ENCODE data around the gene LYSMD4. TPM values are rescaled to one million over a fixed set of nuclear protein-coding genes. Genes with fewer than 3 reads are reported as not detected.

Gene LYSMD4
- polyA plus RNA-seq, 1 donor = 6.1 TPM

DNA sequence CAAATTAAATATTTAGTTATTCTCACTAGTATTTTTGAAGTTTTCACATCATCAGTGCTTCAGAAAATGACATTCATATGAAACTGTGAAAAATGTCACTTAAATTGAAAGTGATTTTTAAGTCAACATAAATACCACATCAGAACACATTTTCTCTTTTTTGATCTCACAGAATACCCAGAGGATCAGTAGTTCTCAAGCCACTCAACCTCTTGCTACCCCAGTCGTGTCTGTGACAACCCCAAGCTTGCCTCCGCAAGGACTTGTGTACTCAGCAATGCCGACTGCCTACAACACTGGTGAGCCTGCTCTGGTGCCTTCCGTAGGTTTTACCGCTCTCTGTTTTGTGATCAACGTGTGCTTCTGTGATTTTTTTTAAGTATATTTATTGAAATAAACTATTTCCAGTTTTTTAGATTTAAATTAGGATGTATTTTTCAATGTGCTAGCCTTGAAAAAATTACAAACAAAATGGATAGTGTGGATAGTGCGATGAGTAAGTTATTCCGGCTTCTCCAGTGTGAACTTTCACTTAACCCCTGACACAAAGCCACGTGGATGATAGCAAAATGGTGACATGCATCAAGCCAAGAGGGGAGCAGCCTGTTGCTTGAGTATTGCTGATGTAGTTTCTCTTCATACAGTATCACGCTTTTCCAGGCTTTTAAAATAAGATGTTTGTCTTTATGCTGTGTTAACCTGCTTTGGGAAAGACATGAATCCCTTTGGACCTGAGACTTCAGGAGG is 26.5 kb downstream of the LYSMD4 start:
- DNase-seq (ENCODE audit: low read depth) = no peak

- DNase-seq (ENCODE audit: low read depth) = peak; percentile 85
These were observed 28.8 kb downstream of the LYSMD4 start for GRCh38 chr15:99704444-99704838.

DNA sequence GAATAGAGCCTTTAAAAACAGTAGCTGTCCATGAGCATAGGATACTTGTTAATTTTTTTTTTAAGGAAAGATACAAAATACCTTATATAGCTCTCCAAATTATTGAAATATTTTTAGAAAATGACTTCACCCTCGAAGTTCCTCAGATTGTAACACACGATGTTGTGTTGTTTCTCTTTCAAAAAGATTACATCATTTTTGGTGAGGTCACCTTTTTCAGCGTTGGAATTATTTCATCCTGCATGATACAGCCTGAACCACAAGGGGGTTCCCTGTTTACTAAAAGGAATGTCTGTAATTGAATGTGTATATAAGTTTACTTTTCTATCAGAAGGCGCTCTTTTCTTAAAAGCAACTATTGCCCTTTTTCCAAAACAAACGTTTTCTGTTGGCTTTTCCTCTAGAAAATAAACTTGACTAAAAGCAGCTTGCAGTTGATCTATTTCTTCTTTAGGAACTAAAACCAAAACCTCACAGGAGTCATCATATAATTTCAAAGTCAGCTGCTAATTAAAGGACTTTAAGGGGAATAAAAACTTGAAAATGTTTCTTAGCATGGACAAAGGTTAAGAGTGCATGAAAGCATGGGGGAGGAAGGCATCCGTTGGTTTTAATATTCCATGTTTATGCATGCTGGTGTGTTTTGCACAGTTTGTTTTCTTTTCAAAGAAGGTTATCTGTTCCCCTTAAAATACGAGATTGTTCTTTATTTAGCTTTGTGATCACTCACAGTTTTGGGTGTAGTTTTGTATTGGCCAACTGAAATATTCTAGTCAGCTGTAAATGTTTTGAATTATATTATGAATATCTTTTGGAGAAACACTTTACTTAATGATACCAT is 29.4 kb downstream of the LYSMD4 start:
- DNase-seq (ENCODE audit: low read depth) = no peak

GRCh38 chr15:99702895-99703602 is 30.2 kb downstream of the LYSMD4 start:
- DNase-seq (ENCODE audit: low read depth) = no peak

DNA sequence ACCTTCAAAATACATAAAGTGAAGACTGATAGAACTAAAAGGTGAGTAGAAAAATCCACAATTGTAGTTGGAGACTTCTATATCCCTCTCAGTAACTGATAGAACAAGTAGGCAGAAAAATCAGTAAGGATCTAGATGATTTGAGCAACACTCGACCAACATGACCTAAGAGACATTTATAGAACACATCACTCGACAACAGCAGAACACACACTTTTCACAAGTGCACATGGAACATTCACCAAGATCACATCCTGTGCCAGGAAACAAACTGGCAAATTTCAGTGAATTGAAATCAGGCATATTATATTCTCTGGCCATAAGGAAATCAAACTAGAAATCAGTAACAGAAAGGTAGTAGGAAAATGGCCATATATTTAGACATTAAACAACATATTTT is 37.1 kb downstream of the LYSMD4 start:
- no peak for DNase-seq (ENCODE audit: low read depth)

DNA sequence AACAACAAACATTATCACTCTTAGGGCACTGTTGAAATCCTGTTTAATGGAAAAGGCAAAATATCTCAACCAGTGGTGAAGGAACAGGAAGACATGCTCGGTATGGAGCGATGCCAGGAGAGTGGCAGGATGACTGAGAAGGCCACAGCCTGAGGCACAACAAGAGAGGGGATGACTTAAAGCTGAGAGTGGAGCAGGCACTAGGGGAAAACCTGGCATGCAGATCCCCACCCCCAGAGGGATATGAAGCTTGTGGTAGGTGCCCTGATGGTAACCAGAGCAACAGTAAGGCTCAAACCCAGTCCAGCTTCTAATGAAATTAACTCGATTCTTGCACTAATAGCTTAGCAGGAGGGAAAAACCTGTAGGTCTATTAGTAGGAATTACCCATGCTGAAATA is 40.4 kb downstream of the LYSMD4 start:
- no peak for DNase-seq (ENCODE audit: low read depth)

DNA sequence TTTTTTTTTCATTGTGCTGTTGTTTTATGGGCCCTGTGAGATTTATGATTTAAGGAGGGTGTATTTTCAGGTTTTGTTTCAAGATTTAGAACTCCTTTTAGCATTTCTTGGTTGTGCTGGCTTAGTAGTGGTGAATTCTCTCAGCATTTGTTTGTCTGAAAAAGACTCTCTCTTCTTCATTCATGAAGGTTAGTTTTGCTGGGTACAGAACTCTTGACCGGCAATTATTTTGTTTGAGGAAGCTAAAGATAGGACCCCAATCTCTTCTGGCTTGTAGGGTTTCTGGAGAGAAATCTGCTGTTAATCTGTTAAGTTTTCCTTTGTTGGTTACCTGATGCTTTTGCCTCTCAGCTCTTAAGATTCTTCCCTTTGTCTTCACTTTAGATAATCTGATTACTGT is 46.9 kb downstream of the LYSMD4 start:
- DNase-seq (ENCODE audit: low read depth) = no peak

DNA sequence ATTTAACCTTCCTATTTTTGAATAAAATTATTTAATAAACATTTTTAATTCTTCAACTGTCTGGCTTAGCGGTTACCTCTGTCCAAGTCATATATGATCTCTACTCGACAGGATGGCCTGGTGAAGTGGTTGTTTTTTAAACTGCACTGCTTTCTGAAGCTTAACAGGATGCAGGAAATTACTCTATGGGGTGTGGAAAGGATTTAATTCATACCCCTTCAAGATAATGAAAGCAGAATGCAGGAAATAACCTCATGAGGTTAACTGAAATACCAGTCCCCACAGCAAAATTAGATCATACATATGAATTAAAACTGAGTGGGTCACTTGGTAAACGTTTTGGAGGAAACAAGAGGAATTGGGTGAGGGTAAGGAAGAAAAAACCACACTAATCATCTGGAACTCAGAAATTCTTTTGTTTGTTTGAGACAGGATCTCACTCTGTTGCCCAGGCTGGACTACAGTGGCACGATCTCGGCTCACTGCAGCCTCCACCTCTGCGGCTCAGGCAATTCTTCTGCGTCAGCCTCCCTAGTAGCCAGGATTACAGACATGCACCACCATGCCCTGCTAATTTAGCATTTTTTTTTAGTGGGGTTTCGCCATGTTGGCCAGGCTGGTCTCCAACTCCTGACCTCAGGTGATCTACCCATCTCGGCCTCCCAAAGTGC is 50.1 kb downstream of the LYSMD4 start:
- no peak for DNase-seq (ENCODE audit: low read depth)

DNA sequence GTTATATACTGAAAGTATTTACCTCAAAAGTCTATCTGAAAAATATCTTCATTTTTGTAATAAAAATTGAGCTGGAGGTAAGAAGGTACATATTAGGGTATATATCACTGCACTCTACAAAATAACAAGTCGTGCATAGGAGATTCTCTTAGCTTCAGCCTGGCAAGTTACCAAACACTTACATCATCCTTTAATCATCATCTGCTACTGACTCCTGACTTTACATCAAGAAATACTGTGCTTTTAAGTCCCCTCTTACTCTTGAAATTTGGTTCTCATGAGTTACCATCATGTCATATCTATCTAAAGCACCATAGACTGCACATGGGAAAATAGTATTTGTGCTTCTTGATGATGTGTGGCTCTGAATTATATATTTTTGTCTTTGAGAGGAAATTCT is 50.8 kb downstream of the LYSMD4 start:
- DNase-seq (ENCODE audit: low read depth) = no peak

- DNase-seq (ENCODE audit: low read depth) = no peak
These were observed 51.2 kb downstream of the LYSMD4 start for GRCh38 chr15:99681990-99682389.

DNA sequence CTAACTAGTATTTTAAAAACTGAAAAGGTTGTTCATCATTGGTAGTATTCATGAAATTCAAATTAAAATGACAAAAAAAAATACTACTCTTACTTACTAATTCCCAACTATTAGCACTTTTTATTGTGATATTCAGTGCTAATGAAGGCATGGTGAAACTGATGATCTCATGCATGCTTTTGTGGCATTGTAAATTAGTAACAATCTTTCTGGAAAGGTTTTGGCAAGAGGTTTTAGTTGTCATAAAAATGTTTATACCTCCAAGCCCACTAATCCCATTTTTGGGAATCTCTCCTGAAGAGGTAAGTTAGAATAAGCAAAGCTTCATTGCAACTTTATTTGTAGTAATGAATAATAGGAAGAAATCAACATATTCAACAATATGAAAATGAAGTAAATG is 53.0 kb downstream of the LYSMD4 start:
- no peak for DNase-seq (ENCODE audit: low read depth)

- DNase-seq (ENCODE audit: low read depth) = no peak
These were observed 55.6 kb downstream of the LYSMD4 start for GRCh38 chr15:99677540-99678134.

Other genes with a start within 250 kb of the LYSMD4 start
- 56.4 TPM for gene MEF2A, start 167.5 kb downstream of the LYSMD4 start, polyA plus RNA-seq (ENCODE audit: insufficient read length)

Measured in forelimb muscle (tissue), 1 donor.